ENCODE data around the gene VASH1. TPM values are rescaled to one million over a fixed set of nuclear protein-coding genes. Genes with fewer than 3 reads are reported as not detected.

VASH1 gene
- total and polyA plus RNA-seq, 2 of the 13 experiments (the other 11 are each of a cell fraction or from before 2014, with no cell fraction given): 0.11 to 0.24 TPM

DNA sequence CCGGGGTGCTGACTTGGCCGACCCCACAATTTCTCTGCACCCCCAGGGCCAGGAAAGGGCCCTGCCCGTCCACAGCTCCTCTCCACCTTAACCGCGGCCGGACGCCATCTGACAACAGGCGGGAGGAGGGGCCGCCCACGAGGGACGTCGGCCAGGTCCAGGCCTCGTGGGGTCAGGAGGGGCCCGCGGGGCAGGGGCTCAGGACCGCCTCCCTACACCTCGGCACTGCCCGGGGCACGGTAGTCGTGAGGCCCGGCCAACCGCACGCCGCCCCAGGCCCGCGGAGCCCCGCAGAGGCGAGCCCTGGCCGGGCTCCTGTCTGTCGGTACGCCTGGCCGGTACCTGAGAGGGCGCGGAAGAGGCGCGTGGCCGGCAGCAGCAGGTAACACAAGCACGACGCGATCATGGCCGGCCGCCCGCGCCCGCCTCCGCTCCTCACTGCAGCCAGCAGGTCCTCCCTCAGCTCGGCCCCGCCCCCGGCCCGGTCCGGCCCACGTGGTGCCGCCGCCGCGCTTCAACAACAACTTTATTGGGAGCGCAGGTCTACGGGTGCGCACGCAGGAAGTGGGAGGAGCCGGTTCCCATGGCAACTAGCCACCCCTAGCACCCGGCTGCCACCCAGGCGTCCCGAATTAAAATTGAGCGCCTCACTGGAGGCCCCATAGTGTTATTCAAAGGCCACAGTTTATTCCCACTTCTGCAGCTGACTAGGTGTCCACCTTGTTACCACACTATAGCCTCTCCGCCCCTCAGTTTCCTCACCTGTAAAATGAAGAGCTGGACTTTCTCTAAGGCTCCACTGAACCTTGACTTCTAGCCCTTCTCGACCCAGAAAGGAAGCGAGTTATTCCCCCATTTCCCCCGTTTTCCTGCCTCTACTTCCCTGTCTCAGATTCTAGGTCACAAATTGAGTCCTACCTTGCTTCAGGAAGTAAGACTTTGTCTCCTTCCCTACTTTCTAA is 51.4 kb downstream of the VASH1 start, which contains the start of gene ANGEL1 (continued):
- TF ChIP-seq, protein P1, sequence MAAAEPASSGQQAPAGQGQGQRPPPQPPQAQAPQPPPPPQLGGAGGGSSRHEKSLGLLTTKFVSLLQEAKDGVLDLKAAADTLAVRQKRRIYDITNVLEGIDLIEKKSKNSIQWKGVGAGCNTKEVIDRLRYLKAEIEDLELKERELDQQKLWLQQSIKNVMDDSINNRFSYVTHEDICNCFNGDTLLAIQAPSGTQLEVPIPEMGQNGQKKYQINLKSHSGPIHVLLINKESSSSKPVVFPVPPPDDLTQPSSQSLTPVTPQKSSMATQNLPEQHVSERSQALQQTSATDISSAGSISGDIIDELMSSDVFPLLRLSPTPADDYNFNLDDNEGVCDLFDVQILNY (CRISPR knock-in tag; conservative IDR thresholded peaks at IDR 0.05): peak; percentile 78; the same call in 1 of the 2 replicates
- TF ChIP-seq ZSCAN30 (CRISPR knock-in tag; IDR thresholded peaks at IDR 0.05) (no peak; the same call in 1 of the 2 replicates), TBX3 (IDR thresholded peaks at IDR 0.05; ENCODE audit: borderline replicate concordance) (no peak), MTF1 (CRISPR knock-in tag; IDR thresholded peaks at IDR 0.05) (no peak; the same call in 1 of the 2 replicates), CEBPG (CRISPR knock-in tag; IDR thresholded peaks at IDR 0.05) (no peak), SMAD1 (CRISPR knock-in tag; IDR thresholded peaks at IDR 0.05; ENCODE audit: borderline replicate concordance, low read depth) (peak; percentile 21; the same call in 1 of the 2 replicates), ZFYVE20 (CRISPR knock-in tag; IDR thresholded peaks at IDR 0.05; ENCODE audit: borderline replicate concordance, low read depth) (no peak), THAP9 (CRISPR knock-in tag; IDR thresholded peaks at IDR 0.05; ENCODE audit: borderline replicate concordance) (peak; percentile 91), MEF2D (CRISPR knock-in tag; IDR thresholded peaks at IDR 0.05) (no peak), MTA3 (CRISPR knock-in tag; IDR thresholded peaks at IDR 0.05) (no peak), ZNF792 (CRISPR knock-in tag; IDR thresholded peaks at IDR 0.05) (peak; percentile 69), NFIC (IDR thresholded peaks at IDR 0.05; ENCODE audit: low read length) (no peak), MBNL3 (CRISPR knock-in tag; conservative IDR thresholded peaks at IDR 0.05) (no peak), ZNF619 (CRISPR knock-in tag; IDR thresholded peaks at IDR 0.05) (no peak), ZNF530 (CRISPR knock-in tag; IDR thresholded peaks at IDR 0.05; ENCODE audit: low read depth) (no peak), SAFB2 (CRISPR knock-in tag; IDR thresholded peaks at IDR 0.05; ENCODE audit: borderline replicate concordance, low read depth) (no peak; the same call in 1 of the 2 replicates), MATR3 (CRISPR knock-in tag; IDR thresholded peaks at IDR 0.05) (no peak), HMGA1 (CRISPR knock-in tag; conservative IDR thresholded peaks at IDR 0.05) (no peak), HOXD1 (CRISPR knock-in tag; IDR thresholded peaks at IDR 0.05) (0 out of 2 replicates have a peak, but pooled peaks have one; percentile 11), RARG (CRISPR knock-in tag; IDR thresholded peaks at IDR 0.05; ENCODE audit: low read depth) (no peak; the same call in 1 of the 2 replicates), ZNF605 (CRISPR knock-in tag; IDR thresholded peaks at IDR 0.05) (no peak), SYNCRIP (IDR thresholded peaks at IDR 0.05; ENCODE audit: insufficient read depth, low read depth, low read length) (no peak), ZNF343 (CRISPR knock-in tag; IDR thresholded peaks at IDR 0.05) (no peak), NRL (CRISPR knock-in tag; IDR thresholded peaks at IDR 0.05; ENCODE audit: borderline replicate concordance) (no peak; the same call in 1 of the 2 replicates), ZNF317 (CRISPR knock-in tag; IDR thresholded peaks at IDR 0.05) (no peak)
- TF ChIP-seq, protein P2, sequence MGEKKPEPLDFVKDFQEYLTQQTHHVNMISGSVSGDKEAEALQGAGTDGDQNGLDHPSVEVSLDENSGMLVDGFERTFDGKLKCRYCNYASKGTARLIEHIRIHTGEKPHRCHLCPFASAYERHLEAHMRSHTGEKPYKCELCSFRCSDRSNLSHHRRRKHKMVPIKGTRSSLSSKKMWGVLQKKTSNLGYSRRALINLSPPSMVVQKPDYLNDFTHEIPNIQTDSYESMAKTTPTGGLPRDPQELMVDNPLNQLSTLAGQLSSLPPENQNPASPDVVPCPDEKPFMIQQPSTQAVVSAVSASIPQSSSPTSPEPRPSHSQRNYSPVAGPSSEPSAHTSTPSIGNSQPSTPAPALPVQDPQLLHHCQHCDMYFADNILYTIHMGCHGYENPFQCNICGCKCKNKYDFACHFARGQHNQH (CRISPR knock-in tag; IDR thresholded peaks at IDR 0.05): peak; percentile 77
